NCI-H446 treated with DMSO at 0.1 percent for 48 hours (cell line): Measurements from ENCODE around the gene ELMOD3.
"Not testable (repeated sequence)": the region's sequence is repeated elsewhere in the genome, so short reads cannot be mapped to it uniquely, and the experiment has no call there.

ENCODE experiments used
- DNase-seq: peaks from one replicate; lab custom pipeline; 2025; lab: John Stamatoyannopoulos, UW

The ELMOD3 gene

GRCh38 chr2:85329181-85329651 is 25.4 kb upstream of the ELMOD3 start:
- no peak for DNase-seq

- not testable (repeated sequence) for DNase-seq
Observed at GRCh38 chr2:85329701-85330100, 24.9 kb upstream of the ELMOD3 start.

- no peak for DNase-seq
Observed at GRCh38 chr2:85330839-85331636, 23.5 kb upstream of the ELMOD3 start.

GRCh38 chr2:85333877-85334276 is 20.7 kb upstream of the ELMOD3 start:
- DNase-seq = not testable (repeated sequence)

GRCh38 chr2:85334928-85335327 is 19.6 kb upstream of the ELMOD3 start:
- DNase-seq = no peak

GRCh38 chr2:85340034-85340892 is 14.3 kb upstream of the ELMOD3 start:
- no peak for DNase-seq

GRCh38 chr2:85341269-85342029 is 13.1 kb upstream of the ELMOD3 start:
- DNase-seq = no peak

- DNase-seq = no peak
Observed at GRCh38 chr2:85342156-85342555, 12.4 kb upstream of the ELMOD3 start.

GRCh38 chr2:85343207-85343895 is 11.2 kb upstream of the ELMOD3 start:
- DNase-seq = not testable (repeated sequence)

- DNase-seq = no peak
Observed at GRCh38 chr2:85344356-85344954, 10.1 kb upstream of the ELMOD3 start.

- no peak for DNase-seq
Observed at GRCh38 chr2:85347599-85347998, 7.0 kb upstream of the ELMOD3 start.

GRCh38 chr2:85353876-85354285 is 688 bp upstream of the ELMOD3 start:
- no peak for DNase-seq

- DNase-seq = no peak
Observed at GRCh38 chr2:85355073-85355410, 473 bp downstream of the ELMOD3 start.

- no peak for DNase-seq
Observed at GRCh38 chr2:85355521-85355920, 952 bp downstream of the ELMOD3 start.

GRCh38 chr2:85356186-85356585 is 1.6 kb downstream of the ELMOD3 start:
- no peak for DNase-seq

- no peak for DNase-seq
Observed at GRCh38 chr2:85357736-85358135, 3.2 kb downstream of the ELMOD3 start.

- not testable (repeated sequence) for DNase-seq
Observed at GRCh38 chr2:85362653-85363387, 8.3 kb downstream of the ELMOD3 start.

GRCh38 chr2:85367180-85367579 is 12.6 kb downstream of the ELMOD3 start:
- DNase-seq = no peak

GRCh38 chr2:85368921-85369320 is 14.4 kb downstream of the ELMOD3 start:
- DNase-seq = no peak

- DNase-seq = no peak
Observed at GRCh38 chr2:85369500-85369899, 14.9 kb downstream of the ELMOD3 start.

GRCh38 chr2:85371045-85371444 is 16.5 kb downstream of the ELMOD3 start:
- no peak for DNase-seq
